K562 (cell line): ENCODE data around the gene DDX43. TPM values are rescaled to one million over a fixed set of nuclear protein-coding genes. Genes with fewer than 3 reads are reported as not detected.

Experiments used
- ATAC-seq: fragments of 200-7000 bp; cut with Tn5 transposase; 3 replicates; pipeline ENCODE4 v1.9.1; 2020; ENCODE audit warnings: moderate library complexity
- BruUV-seq: library from RNA; stranded (reverse); fragments of 400-500 nt; replicated peaks from 2 replicates; lab custom pipeline; 2021; lab: Mats Ljungman, UMichigan
- CTCF ChIA-PET: fragments of 300-600 bp; formaldehyde crosslinking; extraction: SDS; loops from one replicate; lab custom pipeline; 2021; ENCODE audit warnings: low intra/inter-chr PET ratio; lab: Yijun Ruan, JAX
- POLR2A ChIA-PET: fragments of 300-600, 350-650 bp; sonication (Branson Sonifier 250); formaldehyde crosslinking; extraction: SDS; loops from one replicate; lab custom pipeline; 2021; ENCODE audit warnings: antibody characterized with exemption, inconsistent platforms; lab: Yijun Ruan, JAX
- DNase-seq, 4 experiments: peaks; one replicate each; pipeline versions ENCODE4 v3.0.0 to v3.0.0-alpha.2; 2011 to 2018; ENCODE audit warnings: low spot score in 3 of 4, mixed read lengths in 3 of 4; ENCODE audit errors: extremely low read depth in 1 of 4
- FAIRE-seq: peaks from 2 replicates; lab custom pipeline; 2011; peaks lifted over from hg19 to GRCh38; lab: Jason Lieb, UNC
- H2AFZ ChIP-seq: 2 replicates; pipeline ENCODE4 v1.6.0; 2011; ENCODE audit warnings: low read depth, low read length, control low read depth, inconsistent platforms
- H3K27ac ChIP-seq: fragments of 200-600 bp; 3 replicates; pipeline ENCODE4 v1.8.0; 2011; ENCODE audit warnings: low read depth, mild to moderate bottlenecking, control low read depth, inconsistent platforms, low read length, moderate library complexity, mixed read lengths; ENCODE audit errors: extremely low read depth
- H3K27me3 ChIP-seq, 2 experiments: fragments of 300-600 bp in 1 of 2; 2 replicates in 1 of 2; 3 replicates in 1 of 2; pipeline versions ENCODE4 v1.6.0 to v1.8.0; 2011; ENCODE audit warnings: inconsistent platforms in 2 of 2, low read length in 2 of 2, mild to moderate bottlenecking in 1 of 2, mixed read lengths in 1 of 2, moderate library complexity in 1 of 2; ENCODE audit not compliant: control insufficient read depth in 2 of 2, insufficient read depth in 2 of 2
- H3K36me3 ChIP-seq: fragments of 300-600 bp; 3 replicates; pipeline ENCODE4 v1.8.0; 2011; ENCODE audit warnings: mild to moderate bottlenecking, low read length, inconsistent platforms; ENCODE audit not compliant: control insufficient read depth, insufficient read depth
- H3K4me1 ChIP-seq, 2 experiments: fragments of 200-600 bp in 1 of 2; replicated peaks in 1 of 2; 2 replicates in 1 of 2; 3 replicates in 1 of 2; pipeline versions ENCODE4 v1.5.1 to v1.8.0; 2011; ENCODE audit warnings: inconsistent platforms in 2 of 2, low read length in 2 of 2, mild to moderate bottlenecking in 1 of 2, mixed read lengths in 1 of 2, moderate library complexity in 1 of 2; ENCODE audit not compliant: control insufficient read depth in 2 of 2, insufficient read depth in 2 of 2
- H3K4me2 ChIP-seq: 2 replicates; pipeline ENCODE4 v1.6.1; 2011; ENCODE audit warnings: low read length, control low read depth, inconsistent platforms, mixed read lengths; ENCODE audit not compliant: insufficient read depth
- H3K4me3 ChIP-seq: fragments of 200-600 bp; sonication (generic), shearing (Covaris generic); 2 replicates; pipeline ENCODE4 v1.5.1; 2016; ENCODE audit warnings: control low read depth, inconsistent platforms
- H3K79me2 ChIP-seq: fragments of 200-600 bp; 3 replicates; pipeline ENCODE4 v1.8.0; 2011; ENCODE audit warnings: low read length, inconsistent platforms; ENCODE audit not compliant: control insufficient read depth, insufficient read depth
- H3K9ac ChIP-seq, 2 experiments: 2 replicates each; pipeline versions ENCODE4 v1.6.0 to v1.6.1; 2011; ENCODE audit warnings: low read depth in 2 of 2, low read length in 2 of 2, control low read depth in 1 of 2, inconsistent platforms in 1 of 2, mild to moderate bottlenecking in 1 of 2, mixed read lengths in 1 of 2; ENCODE audit not compliant: insufficient read depth in 1 of 2
- H3K9me1 ChIP-seq: one replicate; pipeline ENCODE4 v1.6.0; 2011; ENCODE audit warnings: inconsistent platforms, mild to moderate bottlenecking, low read length, moderate library complexity; ENCODE audit not compliant: control insufficient read depth, insufficient read depth
- H3K9me3 ChIP-seq: replicated peaks from 2 replicates; pipeline ENCODE4 v1.5.1; 2011; ENCODE audit warnings: low read depth, low read length, inconsistent platforms; ENCODE audit not compliant: control insufficient read depth, insufficient read depth
- H4K20me1 ChIP-seq: replicated peaks from 2 replicates; pipeline ENCODE4 v1.6.1; 2011; ENCODE audit warnings: low read length, inconsistent platforms, mixed read lengths; ENCODE audit not compliant: control insufficient read depth, insufficient read depth
- ASH1L ChIP-seq: fragments of 450-650 bp; IDR thresholded peaks from 2 replicates; pipeline ENCODE4 v1.6.1; 2018; ENCODE audit warnings: borderline replicate concordance, mild to moderate bottlenecking, low read depth; ENCODE audit not compliant: partially characterized antibody
- HDAC2 ChIP-seq: fragments of 450-650 bp; IDR thresholded peaks from 2 replicates; pipeline ENCODE4 v1.6.1; 2016; ENCODE audit warnings: mild to moderate bottlenecking
- HDAC6 ChIP-seq: IDR thresholded peaks from 2 replicates; pipeline ENCODE4 v1.6.1; 2012; ENCODE audit warnings: low read depth, mild to moderate bottlenecking, control low read depth, inconsistent platforms, low read length, moderate library complexity
- MYC ChIP-seq, 2 experiments: fragments of 250-450 bp in 1 of 2; sonication (Bioruptor Pico) in 1 of 2; IDR thresholded peaks; 2 replicates each; pipeline versions ENCODE4 v1.5.1 to v1.6.1; 2012 to 2021; ENCODE audit warnings: low read depth in 2 of 2, borderline replicate concordance in 1 of 2, improper control_type of control experiment in 1 of 2, low read length in 1 of 2, mild to moderate bottlenecking in 1 of 2, moderate library complexity in 1 of 2
- NBN ChIP-seq: fragments of 450-650 bp; IDR thresholded peaks from 2 replicates; pipeline ENCODE4 v1.6.1; 2016; ENCODE audit warnings: low read depth, mild to moderate bottlenecking
- NR4A1 ChIP-seq, 2 experiments: fragments of 250-450 bp in 1 of 2; fragments of 450-650 bp in 1 of 2; sonication (Bioruptor Pico) in 1 of 2; IDR thresholded peaks; 2 replicates each; pipeline versions ENCODE4 v1.4.0 to v1.6.1; 2016 to 2020; ENCODE audit warnings: mild to moderate bottlenecking in 2 of 2, missing compliant biosample characterization in 1 of 2, missing genetic modification characterization in 1 of 2, moderate library complexity in 1 of 2
- SRF ChIP-seq, 2 experiments: fragments of 250-450, 450-650 bp in 1 of 2; sonication (Bioruptor Pico) in 1 of 2; sonication (generic) in 1 of 2; formaldehyde crosslinking; IDR thresholded peaks; 2 replicates each; pipeline versions ENCODE4 v1.5.0 to v1.5.1; 2020 to 2022; ENCODE audit warnings: mild to moderate bottlenecking in 1 of 2, missing genetic modification reagents in 1 of 2
- ZC3H11A ChIP-seq: IDR thresholded peaks from 2 replicates; pipeline ENCODE4 v1.6.1; 2012; ENCODE audit warnings: low read depth, low read length, improper control_type of control experiment
- ZNF3 ChIP-seq: fragments of 250-450 bp; sonication (Bioruptor Pico); IDR thresholded peaks from 2 replicates; pipeline ENCODE4 v1.5.0; 2021; ENCODE audit warnings: mild to moderate bottlenecking, moderate library complexity
- ZNF551 ChIP-seq: fragments of 250-450 bp; sonication (Bioruptor Pico); IDR thresholded peaks from 2 replicates; pipeline ENCODE4 v1.5.0; 2021; ENCODE audit warnings: mild to moderate bottlenecking, moderate library complexity
- ZNF696 ChIP-seq: fragments of 250-450 bp; sonication (Bioruptor Pico); conservative IDR thresholded peaks from 2 replicates; pipeline ENCODE4 v1.4.0; 2020; ENCODE audit warnings: mild to moderate bottlenecking, moderate library complexity
- WGBS: fragments of 100-300 bp; shearing (Covaris generic); methylation state at CpG from one replicate; pipeline ENCODE4 v1.1.6; 2016; ENCODE audit warnings: low coverage, mixed read lengths; ENCODE audit not compliant: insufficient coverage; ENCODE audit errors: missing lambda C conversion rate; 5-methylcytosine and 5-hydroxymethylcytosine counted together
- in situ Hi-C: fragments of 300-500 bp; cut with MboI; formaldehyde crosslinking; loops from 4 replicates; pipeline ENCODE4 v1.15.0; 2018; ENCODE audit warnings: inconsistent platforms, mixed read lengths
- intact Hi-C: fragments of 100-400 bp; cut with micrococcal nuclease; formaldehyde crosslinking; loops from 2 replicates; pipeline ENCODE4 v1.14.2; 2022
- polyA plus RNA-seq, 8 experiments: library from polyadenylated mRNA; depleted of rRNA in 4 of 8; stranded (reverse) in 5 of 8; unstranded in 3 of 8; fragments of >200 nt; fragmentation: Nextera tagmentation in 2 of 8; fragmentation: Illumina TruSeq in 1 of 8; extraction: Ambion mirVana in 2 of 8; extraction: Trizol in 1 of 8; gene quantifications; 2 replicates each; pipeline versions ENCODE4 v1.2.1 to v1.2.3, GENCODE V29; 2011 to 2014; ENCODE audit warnings: inconsistent platforms in 1 of 8, missing spikeins in 1 of 8
- total RNA-seq, 7 experiments: library from RNA; depleted of rRNA in 6 of 7; stranded (reverse); fragments of >200 nt in 6 of 7; fragmentation: Illumina TruSeq in 2 of 7; extraction: Trizol in 2 of 7; gene quantifications; 2 replicates each; pipeline versions ENCODE4 v1.2.1 to v1.2.3, GENCODE V29; 2011 to 2021; ENCODE audit warnings: low replicate concordance in 1 of 7
- TF ChIP-seq, protein P1 (sequence below): fragments of 450-650 bp; formaldehyde crosslinking; IDR thresholded peaks from 2 replicates; pipeline ENCODE4 v1.4.0; 2020; ENCODE audit warnings: mild to moderate bottlenecking, mixed read lengths
- TF ChIP-seq, protein P2 (sequence below): sonication (generic); formaldehyde crosslinking; IDR thresholded peaks from 2 replicates; pipeline ENCODE4 v1.8.1; 2023; ENCODE audit warnings: mild to moderate bottlenecking, missing genetic modification reagents, moderate library complexity
- TF ChIP-seq, protein P3 (sequence below): fragments of 450-650 bp; IDR thresholded peaks from 2 replicates; pipeline ENCODE4 v1.6.1; 2016; ENCODE audit warnings: missing biosample characterization, missing genetic modification characterization

DDX43 gene
- total and polyA plus RNA-seq, 9 of the 15 experiments (the other 6 are each of a cell fraction or from before 2014, with no cell fraction given), result 0.07 to 0.88 (median 0.25) TPM

DNA sequence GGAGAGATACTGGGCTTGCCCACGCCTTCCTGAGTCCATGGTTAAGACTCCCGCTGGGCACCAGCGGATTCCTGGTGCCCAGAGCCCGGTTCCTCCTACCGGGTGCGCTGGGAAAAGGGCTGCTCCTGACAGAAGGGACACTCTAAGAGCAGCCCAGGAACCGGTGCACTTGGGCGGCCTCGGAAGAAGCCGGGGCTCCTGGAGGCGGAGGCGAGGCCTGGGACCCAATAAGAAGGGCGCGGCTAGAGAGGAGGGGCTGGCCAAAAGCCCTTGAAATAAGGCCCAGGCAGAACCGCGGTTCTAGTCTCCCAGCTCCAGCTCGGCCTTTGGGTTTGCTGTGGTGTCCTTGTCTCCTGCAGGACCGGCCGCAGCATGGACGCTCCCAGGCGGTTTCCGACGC is 32.3 kb upstream of the DDX43 start, which contains the start of gene KHDC3L:
Gene KHDC3L (plus strand): TSS at position 301 of the 400 bp plus-strand sequence. CDS start 72 bp downstream, at position 373.
- H3K9me3 ChIP-seq, result no peaks in the 10 kb centered on the region
- WGBS, result 41% methylated on average over 22 of the region's 23 CpGs
- 0 out of 3 replicates have a peak, but pooled peaks have one; percentile 14 for ATAC-seq

More for the DNA sequence above, 32.3 kb upstream of the DDX43 start, which contains the start of gene KHDC3L:
- ChIA-PET POLR2A (no interaction called here), CTCF (no interaction called here)
- Histone ChIP-seq H2AFZ (0 out of 2 replicates have a peak within 1 kb of the TSS, but pooled peaks have one; percentile 9), H3K4me1 (peaks cover 0 to 12% of the 10 kb centered on the region in 2 experiments; a peak in 1 of 5 replicates), H3K79me2 (no peaks in the 10 kb centered on the region), H3K9ac (no peak within 1 kb of the TSS), H3K27ac (no peak within 1 kb of the TSS), H3K4me3 (no peak within 1 kb of the TSS), H4K20me1 (no peaks in the 10 kb centered on the region), H3K4me2 (no peak within 1 kb of the TSS), H3K27me3 (peaks cover 0 to 15% of the 10 kb centered on the region in 2 experiments; a peak in 3 of 5 replicates), H3K36me3 (no peaks in the 10 kb centered on the region), H3K9me1 (no peaks in the 10 kb centered on the region)
- intact Hi-C loops, result no loop called here
- in situ Hi-C loops, result no loop called here
- DNase-seq, result no peak
- no TSS peak for BruUV-seq
- no peak for FAIRE-seq
- no peak for TF ChIP-seq NR4A1 (CRISPR knock-in tag; IDR thresholded peaks at IDR 0.05)
- no peak for TF ChIP-seq NR4A1 (tag; IDR thresholded peaks at IDR 0.05)
- TF ChIP-seq ZNF3 (CRISPR knock-in tag), result no peak
- TF ChIP-seq, protein P1, sequence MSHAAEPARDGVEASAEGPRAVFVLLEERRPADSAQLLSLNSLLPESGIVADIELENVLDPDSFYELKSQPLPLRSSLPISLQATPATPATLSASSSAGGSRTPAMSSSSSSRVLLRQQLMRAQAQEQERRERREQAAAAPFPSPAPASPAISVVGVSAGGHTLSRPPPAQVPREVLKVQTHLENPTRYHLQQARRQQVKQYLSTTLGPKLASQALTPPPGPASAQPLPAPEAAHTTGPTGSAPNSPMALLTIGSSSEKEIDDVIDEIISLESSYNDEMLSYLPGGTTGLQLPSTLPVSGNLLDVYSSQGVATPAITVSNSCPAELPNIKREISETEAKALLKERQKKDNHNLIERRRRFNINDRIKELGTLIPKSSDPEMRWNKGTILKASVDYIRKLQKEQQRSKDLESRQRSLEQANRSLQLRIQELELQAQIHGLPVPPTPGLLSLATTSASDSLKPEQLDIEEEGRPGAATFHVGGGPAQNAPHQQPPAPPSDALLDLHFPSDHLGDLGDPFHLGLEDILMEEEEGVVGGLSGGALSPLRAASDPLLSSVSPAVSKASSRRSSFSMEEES (CRISPR knock-in tag), result no peak
- no peak for TF ChIP-seq ZC3H11A
- TF ChIP-seq, protein P2, sequence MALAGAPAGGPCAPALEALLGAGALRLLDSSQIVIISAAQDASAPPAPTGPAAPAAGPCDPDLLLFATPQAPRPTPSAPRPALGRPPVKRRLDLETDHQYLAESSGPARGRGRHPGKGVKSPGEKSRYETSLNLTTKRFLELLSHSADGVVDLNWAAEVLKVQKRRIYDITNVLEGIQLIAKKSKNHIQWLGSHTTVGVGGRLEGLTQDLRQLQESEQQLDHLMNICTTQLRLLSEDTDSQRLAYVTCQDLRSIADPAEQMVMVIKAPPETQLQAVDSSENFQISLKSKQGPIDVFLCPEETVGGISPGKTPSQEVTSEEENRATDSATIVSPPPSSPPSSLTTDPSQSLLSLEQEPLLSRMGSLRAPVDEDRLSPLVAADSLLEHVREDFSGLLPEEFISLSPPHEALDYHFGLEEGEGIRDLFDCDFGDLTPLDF (CRISPR knock-in tag), result no peak
- TF ChIP-seq ZNF696, result no peak
- no peak for TF ChIP-seq ASH1L
- TF ChIP-seq NBN, result no peak
- no peak for TF ChIP-seq MYC (IDR thresholded peaks at IDR 0.05; ENCODE audit: low read depth, low read length)
- TF ChIP-seq MYC (CRISPR knock-in tag; IDR thresholded peaks at IDR 0.05; ENCODE audit: borderline replicate concordance, low read depth), result no peak
- no peak for TF ChIP-seq HDAC6
- no peak for TF ChIP-seq HDAC2
- TF ChIP-seq ZNF551 (CRISPR knock-in tag), result no peak
- no peak for TF ChIP-seq SRF (CRISPR knock-in tag; IDR thresholded peaks at IDR 0.05)
- TF ChIP-seq, protein P3, sequence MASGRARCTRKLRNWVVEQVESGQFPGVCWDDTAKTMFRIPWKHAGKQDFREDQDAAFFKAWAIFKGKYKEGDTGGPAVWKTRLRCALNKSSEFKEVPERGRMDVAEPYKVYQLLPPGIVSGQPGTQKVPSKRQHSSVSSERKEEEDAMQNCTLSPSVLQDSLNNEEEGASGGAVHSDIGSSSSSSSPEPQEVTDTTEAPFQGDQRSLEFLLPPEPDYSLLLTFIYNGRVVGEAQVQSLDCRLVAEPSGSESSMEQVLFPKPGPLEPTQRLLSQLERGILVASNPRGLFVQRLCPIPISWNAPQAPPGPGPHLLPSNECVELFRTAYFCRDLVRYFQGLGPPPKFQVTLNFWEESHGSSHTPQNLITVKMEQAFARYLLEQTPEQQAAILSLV (tag), result no peak
